Naive thymus-derived CD4-positive, alpha-beta T cell (primary cell): ENCODE data around the gene PCMTD2. TPM values are rescaled to one million over a fixed set of nuclear protein-coding genes. Genes with fewer than 3 reads are reported as not detected.

ENCODE experiments used
- ATAC-seq: fragments of 150-1000 bp; cut with Tn5 transposase; 2 replicates; pipeline ENCODE4 v1.10.0; 2021; ENCODE audit warnings: mild to moderate bottlenecking, moderate library complexity
- CTCF ChIA-PET: fragments of 350-600 bp; sonication (Branson Sonifier 250); formaldehyde crosslinking; loops from one replicate; lab custom pipeline; 2021; ENCODE audit warnings: antibody characterized with exemption; lab: Charles Lee
- POLR2A ChIA-PET: fragments of 350-600 bp; sonication (Branson Sonifier 250); formaldehyde crosslinking; loops from one replicate; lab custom pipeline; 2021; ENCODE audit warnings: antibody characterized with exemption, inconsistent platforms; lab: Charles Lee
- DNase-seq, 9 donors: peaks; one replicate each; pipeline versions ENCODE4 v3.0.0 to v3.0.0-alpha.2; 2020 to 2022; ENCODE audit warnings: mixed read lengths in 1 of 9
- H3K27ac ChIP-seq: one replicate; pipeline ENCODE4 v1.7.0; 2013; ENCODE audit warnings: mild to moderate bottlenecking, low read depth, low read length, moderate library complexity
- H3K27me3 ChIP-seq, 2 donors: one replicate each; pipeline ENCODE4 v1.7.0; 2013; ENCODE audit warnings: low read length in 2 of 2, mild to moderate bottlenecking in 2 of 2, moderate library complexity in 2 of 2; ENCODE audit not compliant: control insufficient read depth in 2 of 2, insufficient read depth in 2 of 2
- H3K36me3 ChIP-seq, 3 experiments: 1 replicate in 2 of 3; 2 replicates in 1 of 3; pipeline ENCODE4 v1.7.0; 2013; ENCODE audit warnings: low read length in 3 of 3, mild to moderate bottlenecking in 3 of 3, moderate library complexity in 1 of 3; ENCODE audit not compliant: insufficient read depth in 3 of 3, control insufficient read depth in 2 of 3
- H3K4me1 ChIP-seq, 2 donors: one replicate each; pipeline ENCODE4 v1.7.0; 2013; ENCODE audit warnings: low read length in 2 of 2, mild to moderate bottlenecking in 2 of 2, moderate library complexity in 1 of 2; ENCODE audit not compliant: control insufficient read depth in 2 of 2, insufficient read depth in 2 of 2
- H3K4me3 ChIP-seq: 2 replicates; pipeline ENCODE4 v1.7.0; 2013; ENCODE audit warnings: mild to moderate bottlenecking, low read length
- H3K9me3 ChIP-seq, 3 experiments: 1 replicate in 2 of 3; 2 replicates in 1 of 3; pipeline ENCODE4 v1.7.0; 2013; ENCODE audit warnings: low read length in 3 of 3; ENCODE audit not compliant: control insufficient read depth in 2 of 3
- H3K27ac Mint-ChIP-seq, 9 donors: one replicate each; pipeline ENCODE4 v1.8.0; 2020 to 2022; ENCODE audit warnings: mixed read lengths in 9 of 9, mild to moderate bottlenecking in 8 of 9, moderate library complexity in 5 of 9, inconsistent platforms in 2 of 9
- H3K27me3 Mint-ChIP-seq, 5 donors: one replicate each; pipeline ENCODE4 v1.8.0; 2021 to 2022; ENCODE audit warnings: mixed read lengths in 5 of 5, mild to moderate bottlenecking in 1 of 5
- H3K36me3 Mint-ChIP-seq, 5 donors: one replicate each; pipeline ENCODE4 v1.8.0; 2020 to 2022; ENCODE audit warnings: mixed read lengths in 5 of 5, mild to moderate bottlenecking in 3 of 5, inconsistent platforms in 1 of 5
- H3K4me1 Mint-ChIP-seq, 7 donors: one replicate each; pipeline ENCODE4 v1.8.0; 2020 to 2022; ENCODE audit warnings: mixed read lengths in 7 of 7, mild to moderate bottlenecking in 3 of 7, inconsistent platforms in 1 of 7
- H3K4me3 Mint-ChIP-seq, 10 donors: one replicate each; pipeline ENCODE4 v1.8.0; 2020 to 2022; ENCODE audit warnings: mild to moderate bottlenecking in 10 of 10, mixed read lengths in 10 of 10, moderate library complexity in 6 of 10, inconsistent platforms in 2 of 10
- H3K9me3 Mint-ChIP-seq, 11 donors: one replicate each; pipeline ENCODE4 v1.8.0; 2020 to 2022; ENCODE audit warnings: mixed read lengths in 11 of 11, mild to moderate bottlenecking in 4 of 11, inconsistent platforms in 1 of 11, moderate library complexity in 1 of 11
- intact Hi-C, 2 donors: fragments of 100-400 bp; cut with micrococcal nuclease; formaldehyde crosslinking; loops; one replicate each; pipeline ENCODE4 v1.15.1; 2023
- polyA plus RNA-seq, 2 donors: library from polyadenylated mRNA; unstranded; fragments of 300-500 nt; fragmentation: Illumina TruSeq; gene quantifications; one replicate each; pipeline ENCODE4 v1.2.3, GENCODE V29; 2021
- total RNA-seq, 6 experiments: library from RNA in 5 of 6; stranded (reverse) in 5 of 6; gene quantifications; 1 replicate in 5 of 6; 2 replicates in 1 of 6; pipeline ENCODE4 v1.2.3 and lab custom pipeline; 2021 to 2026

Gene PCMTD2
- total and polyA plus RNA-seq, 7 experiments from 2014 or later = 60.5 to 229 (median 102) TPM

- H3K36me3 Mint-ChIP-seq = no peaks in the 10 kb centered on the region
- no peaks in the 10 kb centered on the region for H3K27me3 ChIP-seq
- H3K4me3 ChIP-seq = no peak overlapping the region
- CTCF ChIA-PET = no interaction called here
- no peak overlapping the region for H3K27ac ChIP-seq
- H3K9me3 ChIP-seq = no peaks in the 10 kb centered on the region
- H3K36me3 ChIP-seq = no peaks in the 10 kb centered on the region
- POLR2A ChIA-PET = no interaction called here
- DNase-seq (no peak), ATAC-seq (no peak)
- H3K9me3 Mint-ChIP-seq = no peaks in the 10 kb centered on the region
- H3K27me3 Mint-ChIP-seq = no peaks in the 10 kb centered on the region
- no peaks in the 10 kb centered on the region for H3K4me1 ChIP-seq
- no peak overlapping the region for H3K27ac Mint-ChIP-seq
- intact Hi-C loops = no loop called here
- H3K4me1 Mint-ChIP-seq = peaks cover 2 to 18% (median 10%) of the 10 kb centered on the region in 7 donors
- no peak overlapping the region for H3K4me3 Mint-ChIP-seq
These were observed 37.9 kb upstream of the PCMTD2 start for GRCh38 chr20:64217539-64218221.

GRCh38 chr20:64219202-64219601 lies 36.3 kb upstream of the PCMTD2 start:
- Histone ChIP-seq H3K4me1 (no peaks in the 10 kb centered on the region), H3K27ac (no peak overlapping the region), H3K9me3 (no peaks in the 10 kb centered on the region), H3K27me3 (no peaks in the 10 kb centered on the region), H3K4me3 (no peak overlapping the region), H3K36me3 (no peaks in the 10 kb centered on the region)
- ATAC-seq (no peak), DNase-seq (no peak)
- Mint-ChIP-seq H3K27me3 (no peaks in the 10 kb centered on the region), H3K4me1 (peaks cover 2 to 17% (median 10%) of the 10 kb centered on the region in 7 donors), H3K36me3 (no peaks in the 10 kb centered on the region), H3K9me3 (no peaks in the 10 kb centered on the region), H3K27ac (no peak overlapping the region), H3K4me3 (no peak overlapping the region)
- intact Hi-C loops = no loop called here
- ChIA-PET POLR2A (no interaction called here), CTCF (no interaction called here)

DNA sequence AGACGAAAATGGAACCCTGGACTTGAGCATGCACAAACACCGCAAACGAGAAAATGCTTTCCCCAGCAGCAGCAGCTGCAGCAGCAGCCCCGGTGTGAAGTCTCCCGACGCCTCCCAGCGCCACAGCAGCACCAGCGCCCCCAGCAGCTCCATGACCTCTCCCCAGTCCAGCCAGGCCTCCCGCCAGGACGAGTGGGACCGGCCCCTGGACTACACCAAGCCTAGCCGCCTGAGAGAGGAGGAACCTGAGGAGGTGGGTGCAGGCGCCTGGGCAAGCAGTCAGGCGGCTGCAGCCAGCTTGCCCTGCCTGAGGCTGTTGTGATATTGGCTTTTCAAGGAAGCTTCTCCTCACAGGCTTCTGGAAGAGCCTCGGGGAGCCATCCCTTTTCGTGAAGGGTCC lies 35.8 kb upstream of the PCMTD2 start:
- Mint-ChIP-seq H3K9me3 (no peaks in the 10 kb centered on the region), H3K27me3 (no peaks in the 10 kb centered on the region), H3K4me1 (peaks cover 4 to 12% (median 5%) of the 10 kb centered on the region in 7 donors), H3K4me3 (no peak overlapping the region), H3K36me3 (no peaks in the 10 kb centered on the region), H3K27ac (no peak overlapping the region)
- intact Hi-C loops = no loop called here
- H3K36me3 ChIP-seq = no peaks in the 10 kb centered on the region
- H3K4me1 ChIP-seq = no peaks in the 10 kb centered on the region
- no peak for ATAC-seq
- H3K4me3 ChIP-seq = no peak overlapping the region
- no peaks in the 10 kb centered on the region for H3K9me3 ChIP-seq
- POLR2A ChIA-PET = no interaction called here
- no peak overlapping the region for H3K27ac ChIP-seq
- CTCF ChIA-PET = no interaction called here
- DNase-seq = no peak
- H3K27me3 ChIP-seq = no peaks in the 10 kb centered on the region

GRCh38 chr20:64220420-64220819 lies 35.1 kb upstream of the PCMTD2 start:
- no peaks in the 10 kb centered on the region for H3K9me3 ChIP-seq
- ATAC-seq (no peak), DNase-seq (no peak)
- Mint-ChIP-seq H3K27me3 (no peaks in the 10 kb centered on the region), H3K4me1 (peaks cover 0 to 7% (median 0%) of the 10 kb centered on the region in 7 donors), H3K36me3 (no peaks in the 10 kb centered on the region), H3K4me3 (no peak overlapping the region), H3K27ac (no peak overlapping the region), H3K9me3 (no peaks in the 10 kb centered on the region)
- CTCF ChIA-PET = no interaction called here
- POLR2A ChIA-PET = no interaction called here
- H3K27me3 ChIP-seq = no peaks in the 10 kb centered on the region
- H3K4me1 ChIP-seq = no peaks in the 10 kb centered on the region
- H3K36me3 ChIP-seq = no peaks in the 10 kb centered on the region
- H3K27ac ChIP-seq = no peak overlapping the region
- no peak overlapping the region for H3K4me3 ChIP-seq
- intact Hi-C loops = no loop called here

DNA sequence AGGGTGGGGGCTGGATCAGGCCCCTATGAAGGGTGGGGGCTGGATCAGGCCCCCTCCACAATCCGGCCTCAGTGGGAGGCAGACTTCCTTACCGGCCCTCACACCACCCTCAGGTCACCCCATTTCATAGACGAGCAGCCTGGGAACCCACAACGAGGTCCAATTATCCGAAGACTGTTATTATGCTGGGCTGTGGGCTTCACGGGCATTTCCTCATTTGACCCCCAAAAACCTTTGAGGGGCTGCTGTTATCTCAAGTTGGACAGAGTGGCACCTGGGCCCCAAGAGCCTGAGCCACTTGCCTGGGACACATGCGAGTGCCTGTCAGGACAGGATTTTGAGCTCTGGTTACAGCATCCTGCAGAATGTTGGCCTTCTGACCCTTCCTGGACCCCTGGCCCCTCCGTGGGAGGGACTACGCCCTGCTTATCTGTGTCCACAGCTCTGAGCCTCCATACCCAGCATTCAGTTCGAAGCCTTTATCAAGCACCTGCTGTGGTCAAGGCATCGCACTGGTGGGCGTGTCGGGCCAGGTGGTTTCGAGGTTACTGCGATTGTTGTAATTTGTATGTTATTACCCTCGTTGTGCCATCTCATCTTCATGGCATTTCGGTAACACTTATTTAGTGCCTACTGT lies 34.5 kb upstream of the PCMTD2 start:
- no peak overlapping the region for H3K4me3 ChIP-seq
- H3K4me3 Mint-ChIP-seq = no peak overlapping the region
- DNase-seq = no peak
- no peaks in the 10 kb centered on the region for H3K27me3 Mint-ChIP-seq
- H3K36me3 Mint-ChIP-seq = no peaks in the 10 kb centered on the region
- H3K9me3 ChIP-seq = no peaks in the 10 kb centered on the region
- no peak overlapping the region for H3K27ac Mint-ChIP-seq
- H3K9me3 Mint-ChIP-seq = no peaks in the 10 kb centered on the region
- ATAC-seq = no peak
- H3K36me3 ChIP-seq = no peaks in the 10 kb centered on the region
- no peaks in the 10 kb centered on the region for H3K27me3 ChIP-seq
- ChIA-PET CTCF (no interaction called here), POLR2A (no interaction called here)
- no peak overlapping the region for H3K27ac ChIP-seq
- intact Hi-C loops = no loop called here
- H3K4me1 ChIP-seq = no peaks in the 10 kb centered on the region
- peaks cover 0 to 5% (median under 1%) of the 10 kb centered on the region in 7 donors for H3K4me1 Mint-ChIP-seq

DNA sequence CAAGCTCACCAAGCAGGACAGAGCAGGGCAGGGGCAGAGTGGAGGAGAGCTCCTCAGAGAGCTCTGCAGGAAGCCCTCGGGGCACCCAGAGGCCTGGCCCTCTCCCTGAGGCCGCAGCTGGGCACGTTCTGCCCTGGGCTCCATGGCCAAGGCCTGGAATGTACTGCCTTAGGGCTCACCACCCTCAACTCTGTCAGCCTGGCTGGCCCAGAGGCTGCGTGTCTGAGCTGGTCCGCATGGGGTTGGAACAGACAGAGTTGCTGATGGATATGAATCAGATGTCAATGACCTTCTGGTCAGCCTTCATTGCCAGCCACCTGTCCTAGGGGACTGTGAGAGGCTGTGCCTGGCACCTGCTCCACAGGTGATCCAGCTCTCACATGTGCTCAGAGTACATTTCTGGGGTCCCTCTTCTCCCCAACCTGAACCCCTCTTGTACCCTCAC lies 33.2 kb upstream of the PCMTD2 start:
- H3K27ac ChIP-seq = no peak overlapping the region
- intact Hi-C loops = no loop called here
- no peaks in the 10 kb centered on the region for H3K36me3 Mint-ChIP-seq

More for the DNA sequence above, 33.2 kb upstream of the PCMTD2 start:
- Histone ChIP-seq H3K9me3 (no peaks in the 10 kb centered on the region), H3K27me3 (no peaks in the 10 kb centered on the region), H3K4me1 (peaks cover 7 to 10% of the 10 kb centered on the region in 2 donors), H3K36me3 (no peaks in the 10 kb centered on the region), H3K4me3 (no peak overlapping the region)
- ATAC-seq (no peak), DNase-seq (no peak)
- no peaks in the 10 kb centered on the region for H3K9me3 Mint-ChIP-seq
- H3K27me3 Mint-ChIP-seq = no peaks in the 10 kb centered on the region
- POLR2A ChIA-PET = no interaction called here
- peaks cover 0 to 16% (median 10%) of the 10 kb centered on the region in 7 donors for H3K4me1 Mint-ChIP-seq
- H3K27ac Mint-ChIP-seq = no peak overlapping the region
- CTCF ChIA-PET = no interaction called here
- no peak overlapping the region for H3K4me3 Mint-ChIP-seq
